Spleen (tissue), 7 donors: Measurements from ENCODE around the gene UFSP1.

ENCODE experiments used
- POLR2A ChIP-seq, 3 donors: fragments of 450-650 bp; IDR thresholded peaks; one replicate each; pipeline ENCODE4 v1.5.1; 2017; ENCODE audit warnings: antibody characterized with exemption in 3 of 3, mild to moderate bottlenecking in 1 of 3
- POLR2AphosphoS5 ChIP-seq, 3 donors: sonication (generic); formaldehyde crosslinking; IDR thresholded peaks; one replicate each; pipeline ENCODE4 v1.5.1; 2017; ENCODE audit warnings: antibody characterized with exemption in 3 of 3
- TF ChIP-seq, protein P1 (sequence below), 11 experiments: fragments of 200-600 bp in 7 of 11; fragments of 450-650 bp in 4 of 11; sonication (generic) in 4 of 11; IDR thresholded peaks in 8 of 11; conservative IDR thresholded peaks in 3 of 11; 1 replicate in 7 of 11; 2 replicates in 4 of 11; pipeline versions ENCODE4 v1.4.0 to v1.8.0; 2016 to 2021; ENCODE audit warnings: antibody characterized with exemption in 11 of 11, inconsistent platforms in 4 of 11, mild to moderate bottlenecking in 1 of 11
- donor health status: DM: no; HTN: no; CAD: no; lungs with moderate emphysema.
- donor health status: DM: no; HTN: no; CAD: no.
- donor health status: DM: no; HTN: no; CAD: no.

DNA sequence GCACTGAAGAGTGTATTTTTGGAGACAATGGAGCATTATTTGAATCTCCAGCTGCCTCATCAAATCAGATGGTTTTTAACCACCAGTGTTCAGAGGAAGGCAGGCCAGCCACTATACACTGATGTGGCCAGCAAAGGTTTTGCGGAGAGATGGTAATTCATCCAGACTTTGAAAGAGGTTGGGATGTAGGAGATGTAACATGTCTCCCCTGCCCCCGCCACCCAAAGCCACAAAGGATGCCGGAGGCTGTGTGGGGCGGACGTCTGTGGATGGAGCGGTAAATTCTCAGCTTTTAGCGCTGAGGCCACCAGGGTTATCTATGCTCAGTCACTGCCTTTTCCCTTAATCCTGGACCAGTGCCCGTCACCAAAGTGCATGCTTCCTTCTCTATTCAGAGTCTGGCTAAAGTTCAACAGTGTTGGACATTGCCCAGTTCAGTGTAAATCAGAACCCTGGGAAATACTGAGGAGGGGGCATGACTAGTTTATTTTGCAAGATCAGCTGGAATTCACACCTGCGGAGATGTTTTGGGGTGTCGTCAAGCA, 26.0 kb downstream of the UFSP1 start:
- TF ChIP-seq, protein P1, sequence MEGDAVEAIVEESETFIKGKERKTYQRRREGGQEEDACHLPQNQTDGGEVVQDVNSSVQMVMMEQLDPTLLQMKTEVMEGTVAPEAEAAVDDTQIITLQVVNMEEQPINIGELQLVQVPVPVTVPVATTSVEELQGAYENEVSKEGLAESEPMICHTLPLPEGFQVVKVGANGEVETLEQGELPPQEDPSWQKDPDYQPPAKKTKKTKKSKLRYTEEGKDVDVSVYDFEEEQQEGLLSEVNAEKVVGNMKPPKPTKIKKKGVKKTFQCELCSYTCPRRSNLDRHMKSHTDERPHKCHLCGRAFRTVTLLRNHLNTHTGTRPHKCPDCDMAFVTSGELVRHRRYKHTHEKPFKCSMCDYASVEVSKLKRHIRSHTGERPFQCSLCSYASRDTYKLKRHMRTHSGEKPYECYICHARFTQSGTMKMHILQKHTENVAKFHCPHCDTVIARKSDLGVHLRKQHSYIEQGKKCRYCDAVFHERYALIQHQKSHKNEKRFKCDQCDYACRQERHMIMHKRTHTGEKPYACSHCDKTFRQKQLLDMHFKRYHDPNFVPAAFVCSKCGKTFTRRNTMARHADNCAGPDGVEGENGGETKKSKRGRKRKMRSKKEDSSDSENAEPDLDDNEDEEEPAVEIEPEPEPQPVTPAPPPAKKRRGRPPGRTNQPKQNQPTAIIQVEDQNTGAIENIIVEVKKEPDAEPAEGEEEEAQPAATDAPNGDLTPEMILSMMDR (IDR thresholded peaks at IDR 0.05 in 8 of 11, conservative IDR thresholded peaks at IDR 0.05 in 3 of 11) = no peak
- peak in 2 of 3 donors; percentile 58 to 64 for TF ChIP-seq POLR2AphosphoS5 (IDR thresholded peaks at IDR 0.05)
- no peak for TF ChIP-seq POLR2A (IDR thresholded peaks at IDR 0.05)
